Small intestine (tissue), 7 donors: ENCODE data around the gene RARRES2. TPM values are rescaled to one million over a fixed set of nuclear protein-coding genes. Genes with fewer than 3 reads are reported as not detected.
"Not testable (repeated sequence)": the region's sequence is repeated elsewhere in the genome, so short reads cannot be mapped to it uniquely, and the experiment has no call there.

Experiments used
- DNase-seq, 2 donors: peaks; one replicate each; pipeline versions ENCODE4 v3.0.0 to v3.0.0-alpha.2; 2013
- FAIRE-seq: peaks from 2 replicates; lab custom pipeline; 2012; peaks lifted over from hg19 to GRCh38; lab: Jason Lieb, UNC
- H3K27ac ChIP-seq, 3 donors: one replicate each; pipeline ENCODE4 v1.5.1; 2013; ENCODE audit warnings: low read length in 2 of 3, mild to moderate bottlenecking in 2 of 3, control low read depth in 1 of 3, inconsistent platforms in 1 of 3, low read depth in 1 of 3, moderate library complexity in 1 of 3
- H3K27me3 ChIP-seq, 3 donors: one replicate each; pipeline ENCODE4 v1.6.1; 2013; ENCODE audit warnings: low read length in 3 of 3, inconsistent platforms in 1 of 3; ENCODE audit not compliant: control insufficient read depth in 3 of 3, insufficient read depth in 3 of 3
- H3K36me3 ChIP-seq, 3 donors: one replicate each; pipeline ENCODE4 v1.6.1; 2013; ENCODE audit warnings: low read length in 3 of 3, inconsistent platforms in 1 of 3, low read depth in 1 of 3, mild to moderate bottlenecking in 1 of 3, moderate library complexity in 1 of 3; ENCODE audit not compliant: control insufficient read depth in 3 of 3, insufficient read depth in 2 of 3
- H3K4me1 ChIP-seq, 3 donors: one replicate each; pipeline ENCODE4 v1.6.1; 2013; ENCODE audit warnings: low read length in 2 of 3, inconsistent platforms in 1 of 3, low read depth in 1 of 3, mild to moderate bottlenecking in 1 of 3, moderate library complexity in 1 of 3; ENCODE audit not compliant: control insufficient read depth in 3 of 3, insufficient read depth in 2 of 3
- H3K4me3 ChIP-seq, 3 donors: one replicate each; pipeline ENCODE4 v1.5.1; 2013; ENCODE audit warnings: low read length in 3 of 3, control low read depth in 1 of 3, inconsistent platforms in 1 of 3, low read depth in 1 of 3, mild to moderate bottlenecking in 1 of 3, moderate library complexity in 1 of 3
- H3K9me3 ChIP-seq, 2 donors: one replicate each; pipeline ENCODE4 v1.6.1; 2013; ENCODE audit warnings: low read depth in 1 of 2, low read length in 1 of 2; ENCODE audit not compliant: control insufficient read depth in 2 of 2, insufficient read depth in 1 of 2
- WGBS, 3 donors: extraction: QIAGEN DNeasy Blood & Tissue Kit; methylation state at CpG; one replicate each; pipeline ENCODE4 v1.1.7; 2013; 5-methylcytosine and 5-hydroxymethylcytosine counted together
- polyA plus RNA-seq, 4 donors: library from polyadenylated mRNA; stranded (reverse) in 3 of 4; unstranded in 1 of 4; fragments of 200-250 nt in 3 of 4; fragments of 120-200 nt in 1 of 4; gene quantifications; one replicate each; pipeline versions ENCODE4 v1.2.1 to v1.2.3, GENCODE V29; 2013
- donor health status: healthy with polysubstance abuse.
- donor health status: control.
- donor health status: control.
- donor health status: Bipolar disorder and iron deficiency.
- donor health status: healthy.

Gene RARRES2
- polyA plus RNA-seq, 4 donors, result 9.6 to 109 (median 36.9) TPM

- not testable (repeated sequence) for H3K4me3 ChIP-seq, H3K9me3 ChIP-seq, H3K27ac ChIP-seq, H3K27me3 ChIP-seq, FAIRE-seq, DNase-seq, H3K4me1 ChIP-seq, H3K36me3 ChIP-seq
- 88 to 99% (median 91%) methylated on average over 4 to 5 of the region's 6 CpGs for WGBS, 3 donors
Observed at GRCh38 chr7:150288816-150289215, 52.6 kb downstream of the RARRES2 start.

Other genes starting within 250 kb of the RARRES2 start
- gene LRRC61, start 18.3 kb downstream of the RARRES2 start, polyA plus RNA-seq, result 10 to 100 TPM in 2 of 4 donors, 1 to 10 TPM in 2; 5.6 to 23.6 (median 12.3) TPM
- gene ACTR3C, start 18.1 kb downstream of the RARRES2 start, polyA plus RNA-seq, result 1 to 10 TPM; 2.4 to 9.6 (median 6.0) TPM
- 100 to 1,000 TPM in 2 of 4 donors, 10 to 100 TPM in 2; 46.5 to 138 (median 78.0) TPM for gene REPIN1, start 27.2 kb upstream of the RARRES2 start, polyA plus RNA-seq
- 1 to 10 TPM; 1.1 to 6.5 (median 2.5) TPM for gene ZNF775, start 37.7 kb upstream of the RARRES2 start, polyA plus RNA-seq
- 10 to 100 TPM in 1 of 4 donors, 1 to 10 TPM in 2, under 1 TPM in 1; 0.67 to 14.0 (median 4.1) TPM for gene GIMAP8, start 109.0 kb upstream of the RARRES2 start, polyA plus RNA-seq
- gene GIMAP7, start 173.2 kb upstream of the RARRES2 start, polyA plus RNA-seq, result 10 to 100 TPM in 3 of 4 donors, 1 to 10 TPM in 1; 3.1 to 31.1 (median 14.0) TPM
- gene GIMAP4, start 225.8 kb upstream of the RARRES2 start, polyA plus RNA-seq, result 10 to 100 TPM in 3 of 4 donors, 1 to 10 TPM in 1; 4.2 to 37.8 (median 15.7) TPM